Loucy (cell line): ENCODE results near the gene NDUFC1.

Experiments used
- CTCF ChIP-seq: fragments of 200-600 bp; sonication (generic); conservative IDR thresholded peaks from 2 replicates; pipeline ENCODE4 v1.5.1; 2014; ENCODE audit warnings: mild to moderate bottlenecking, antibody characterized with exemption, low read length
- EZH2phosphoT487 ChIP-seq: fragments of 200-600 bp; IDR thresholded peaks from 2 replicates; pipeline ENCODE4 v1.6.1; 2018; ENCODE audit warnings: antibody characterized with exemption, mild to moderate bottlenecking, moderate library complexity, borderline replicate concordance

GRCh38 chr4:139295206-139295941, 6.9 kb downstream of the NDUFC1 start:
- TF ChIP-seq CTCF (peak; percentile 84), EZH2phosphoT487 (no peak)
